GM10847 (cell line): ENCODE data around the gene TRIO.

ENCODE experiments used
- POLR2A ChIP-seq: IDR thresholded peaks from 2 replicates; pipeline ENCODE4 v1.6.1; 2011; ENCODE audit not compliant: insufficient read length; ENCODE audit errors: extremely low read depth

TRIO gene

DNA sequence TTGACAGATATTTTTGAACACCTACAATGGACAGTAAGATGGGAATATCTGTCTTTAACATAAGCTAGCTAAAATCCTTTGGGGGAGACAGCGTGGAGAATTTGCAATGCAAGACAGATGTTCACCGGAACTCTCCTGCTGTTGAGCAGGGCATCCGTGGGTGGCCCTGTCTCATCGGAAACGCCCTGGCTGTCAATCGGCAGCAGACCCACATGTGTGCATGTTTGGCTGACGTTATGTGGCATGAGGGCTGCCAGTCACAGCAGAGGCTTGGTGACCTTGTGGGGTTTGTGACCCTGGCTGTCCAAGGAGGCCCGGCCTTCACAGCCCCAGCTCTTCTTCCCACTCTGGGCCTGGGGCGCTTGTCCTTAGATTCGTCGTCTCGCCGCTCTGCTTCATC lies 308.7 kb downstream of the TRIO start:
- no peak for TF ChIP-seq POLR2A

DNA sequence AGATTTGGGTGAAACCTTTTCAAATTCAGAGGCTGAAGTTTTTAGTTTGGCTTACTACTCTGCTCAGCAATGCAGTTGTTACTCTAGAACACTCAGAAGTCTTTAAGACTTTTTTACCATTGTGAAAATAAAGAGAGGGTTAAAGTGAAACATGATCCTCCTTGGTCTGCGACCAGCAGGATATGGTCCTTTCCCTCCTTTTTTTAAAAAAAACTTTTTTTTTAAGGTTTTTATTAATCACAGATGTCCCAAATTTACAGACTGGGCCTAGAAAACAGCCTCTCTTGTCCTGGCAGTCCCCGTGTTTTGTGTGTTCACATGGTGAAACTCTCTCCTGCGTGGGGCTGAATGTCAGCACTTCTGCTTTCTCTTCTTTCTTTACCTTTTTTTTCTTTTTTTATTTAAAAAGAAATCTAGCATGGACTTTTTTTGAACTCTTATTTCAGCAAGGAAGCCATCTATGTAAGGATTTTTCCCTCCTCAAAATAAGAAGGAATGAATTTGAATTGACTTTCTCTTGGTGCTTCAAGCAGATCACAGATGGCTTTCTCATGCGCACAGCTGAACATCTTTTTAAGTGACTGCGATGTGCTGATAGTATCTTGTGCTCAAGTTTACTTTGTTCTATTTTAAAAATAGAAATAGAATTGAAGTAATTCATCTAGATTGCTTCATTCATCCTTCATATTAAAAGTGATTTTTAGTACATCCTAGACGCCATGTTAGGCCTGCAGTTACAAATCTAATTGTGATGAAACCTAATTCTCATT lies 309.7 kb downstream of the TRIO start:
- TF ChIP-seq POLR2A, result no peak

DNA sequence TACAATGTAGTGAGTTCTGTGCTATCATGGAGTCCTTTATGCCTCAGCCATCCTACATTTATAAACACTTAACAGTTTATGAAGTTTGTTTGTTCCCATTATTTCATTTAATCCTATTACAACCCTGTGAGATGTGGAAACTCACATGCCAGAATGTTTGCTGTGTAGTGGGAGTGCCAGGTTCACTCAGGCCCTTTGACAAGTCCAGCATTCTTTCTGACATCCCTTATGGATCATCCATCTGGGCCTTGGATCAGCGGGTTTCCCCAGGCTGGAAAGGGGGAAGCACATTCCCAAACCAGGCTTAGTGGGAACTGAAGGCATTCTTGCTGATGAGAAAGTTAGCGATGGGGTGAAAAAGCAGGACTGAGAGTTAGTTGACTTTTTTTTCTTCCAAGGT lies 310.3 kb downstream of the TRIO start:
- no peak for TF ChIP-seq POLR2A

GRCh38 chr5:14455814-14456321 lies 312.7 kb downstream of the TRIO start:
- TF ChIP-seq POLR2A, result no peak

- TF ChIP-seq POLR2A, result no peak
These were observed 314.3 kb downstream of the TRIO start for GRCh38 chr5:14457476-14457875.

- no peak for TF ChIP-seq POLR2A
These were observed 315.3 kb downstream of the TRIO start for GRCh38 chr5:14458414-14458813.

DNA sequence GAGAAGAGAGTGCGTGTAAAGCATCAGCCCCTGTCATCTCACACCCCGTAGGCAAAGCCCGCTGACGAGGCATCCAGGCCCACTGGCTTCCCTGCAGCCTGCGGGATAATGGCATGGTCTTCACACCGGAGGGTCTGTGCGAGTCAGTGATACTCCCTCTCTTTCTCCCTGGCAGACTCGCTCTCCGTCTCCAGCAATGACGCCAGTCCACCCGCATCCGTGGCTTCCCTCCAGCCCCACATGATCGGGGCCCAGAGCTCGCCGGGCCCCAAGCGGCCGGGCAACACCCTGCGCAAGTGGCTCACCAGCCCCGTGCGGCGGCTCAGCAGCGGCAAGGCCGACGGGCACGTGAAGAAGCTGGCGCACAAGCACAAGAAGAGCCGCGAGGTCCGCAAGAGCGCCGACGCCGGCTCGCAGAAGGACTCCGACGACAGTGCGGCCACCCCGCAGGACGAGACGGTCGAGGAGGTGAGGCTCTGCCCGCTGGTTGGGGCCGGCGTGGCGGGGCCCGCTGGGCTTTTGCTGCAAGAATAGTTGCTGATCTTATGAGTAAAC lies 317.8 kb downstream of the TRIO start:
- TF ChIP-seq POLR2A, result no peak

DNA sequence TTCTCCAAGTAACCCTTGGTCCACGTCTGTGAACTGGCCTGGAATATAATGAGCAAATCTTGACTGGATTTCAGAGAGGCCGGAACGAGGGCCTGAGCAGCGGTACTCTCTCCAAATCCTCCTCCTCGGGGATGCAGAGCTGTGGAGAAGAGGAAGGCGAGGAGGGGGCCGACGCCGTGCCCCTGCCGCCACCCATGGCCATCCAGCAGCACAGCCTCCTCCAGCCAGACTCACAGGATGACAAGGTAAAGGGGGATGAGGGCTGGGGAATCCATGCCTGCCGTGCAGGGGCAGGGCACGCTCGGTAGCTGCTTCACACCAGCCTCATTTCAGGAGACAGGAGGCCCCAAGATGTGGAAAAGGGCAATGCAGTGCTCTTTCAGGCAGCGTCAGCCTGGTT lies 319.5 kb downstream of the TRIO start:
- TF ChIP-seq POLR2A, result no peak

- no peak for TF ChIP-seq POLR2A
These were observed 320.5 kb downstream of the TRIO start for GRCh38 chr5:14463629-14464028.

DNA sequence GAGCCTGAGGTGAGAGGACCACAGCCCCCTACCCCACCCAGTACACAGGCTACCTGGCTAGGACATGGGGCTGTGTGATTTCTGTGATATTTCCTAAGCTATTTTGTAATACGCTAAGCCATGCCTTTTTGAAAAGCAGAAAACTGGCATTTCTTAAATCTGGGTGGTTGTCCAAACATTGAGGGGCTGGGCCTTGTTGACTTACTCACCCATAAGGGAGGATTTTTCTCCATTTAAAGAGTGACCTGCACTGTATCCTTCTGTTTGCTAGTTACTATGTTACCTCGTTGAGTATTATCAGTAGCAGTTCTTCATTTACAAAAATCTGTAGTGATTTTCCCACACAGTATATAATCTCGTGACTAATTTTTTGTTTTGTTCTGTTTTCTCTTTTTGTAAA lies 321.0 kb downstream of the TRIO start:
- no peak for TF ChIP-seq POLR2A

- no peak for TF ChIP-seq POLR2A
These were observed 321.5 kb downstream of the TRIO start for GRCh38 chr5:14464671-14465070.

DNA sequence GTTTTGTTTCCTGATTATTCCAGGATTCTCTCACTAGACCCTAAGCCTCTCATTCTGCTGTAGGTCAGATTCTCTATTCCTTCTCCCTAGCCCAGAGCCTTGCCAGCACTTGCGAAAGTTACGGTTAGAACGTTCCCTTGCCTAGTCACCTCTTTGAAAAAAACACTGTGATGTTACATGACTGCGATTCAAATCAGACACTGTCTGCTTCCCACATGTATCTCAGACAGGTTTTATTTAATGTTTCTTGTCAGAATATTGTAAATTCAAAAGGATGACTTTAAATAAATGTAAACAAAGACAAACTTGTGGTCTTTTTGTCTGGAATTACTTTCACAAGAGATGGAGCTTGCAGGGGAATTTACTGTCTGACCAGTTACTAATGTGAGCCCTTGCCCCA lies 322.0 kb downstream of the TRIO start:
- TF ChIP-seq POLR2A, result no peak

- no peak for TF ChIP-seq POLR2A
These were observed 322.6 kb downstream of the TRIO start for GRCh38 chr5:14465776-14466175.

DNA sequence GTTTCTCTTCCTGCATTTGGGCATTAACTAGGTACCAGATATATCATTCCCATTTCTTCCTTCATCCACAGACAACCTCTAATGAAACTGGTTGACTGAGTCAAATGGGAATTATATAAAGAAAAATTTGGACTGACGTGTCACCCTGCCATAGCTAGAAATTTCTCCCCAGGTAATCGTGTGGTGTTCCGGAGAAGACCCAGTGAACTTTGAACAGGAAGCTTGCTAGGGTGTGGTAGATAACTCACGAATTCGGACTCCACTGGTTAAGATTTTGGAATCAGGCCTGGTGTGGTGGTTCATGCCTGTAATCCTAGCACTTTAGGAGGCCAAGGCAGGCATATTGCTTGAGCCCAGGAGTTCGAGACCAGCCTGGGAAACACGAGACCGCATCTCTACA lies 324.1 kb downstream of the TRIO start:
- no peak for TF ChIP-seq POLR2A

DNA sequence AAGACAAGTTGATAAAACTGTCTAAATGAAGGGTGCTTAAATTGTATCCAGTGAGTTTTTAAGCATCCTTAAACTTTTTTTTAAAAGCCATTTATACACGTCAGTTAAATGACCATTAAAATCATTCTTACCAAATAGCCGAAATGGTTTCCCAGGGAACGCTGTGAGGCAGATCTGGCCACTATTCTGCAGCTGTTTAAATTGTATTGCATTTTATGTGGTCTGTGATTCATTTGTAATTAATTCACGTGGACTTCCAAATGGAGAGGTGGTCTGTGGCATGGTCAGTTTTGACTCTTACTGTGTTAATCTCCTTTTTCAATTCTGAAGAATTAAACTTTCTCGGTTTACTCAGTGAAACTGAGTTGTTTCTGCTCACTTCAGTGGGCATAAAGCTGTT lies 324.7 kb downstream of the TRIO start:
- no peak for TF ChIP-seq POLR2A

DNA sequence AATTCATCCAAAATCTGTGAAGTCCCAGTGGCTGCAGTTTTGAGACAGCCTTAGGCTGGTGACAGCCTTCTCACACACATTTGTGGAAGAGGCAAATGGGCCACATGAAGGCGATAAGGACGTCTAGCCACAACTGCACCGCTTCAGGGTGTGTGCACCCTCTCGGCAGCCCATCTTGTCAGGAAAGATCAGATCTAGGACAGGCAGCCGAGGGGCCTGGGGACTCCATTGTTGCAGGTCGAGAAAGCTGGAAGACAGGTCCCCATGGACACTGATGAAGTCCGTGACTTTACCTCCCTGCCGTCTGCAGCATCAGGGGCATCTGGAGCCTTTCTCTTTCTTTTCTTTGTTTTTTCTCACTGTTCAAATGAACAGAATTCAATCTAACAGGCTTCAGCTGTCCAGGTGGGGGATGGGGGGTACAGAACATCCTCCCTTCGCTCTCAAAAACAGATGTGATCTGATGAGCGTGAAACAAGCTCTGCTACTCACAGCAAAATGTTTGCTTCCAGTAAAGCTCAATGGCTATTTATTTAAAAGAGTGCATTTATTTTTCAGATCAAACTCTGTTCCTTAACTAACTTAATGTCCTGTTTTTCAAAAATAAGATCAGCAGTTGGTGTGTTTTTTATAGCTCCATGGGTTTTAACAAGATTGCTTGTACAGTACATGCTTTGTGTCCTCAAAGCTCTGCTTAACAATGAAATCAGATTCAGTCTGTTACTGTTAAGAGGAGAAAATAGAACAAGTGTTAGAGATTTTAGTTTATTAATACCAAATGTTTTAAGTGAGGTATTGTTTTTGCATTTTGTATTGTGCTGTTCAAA lies 326.6 kb downstream of the TRIO start:
- no peak for TF ChIP-seq POLR2A
